Measurements from ENCODE around the gene RAX2. TPM values are rescaled to one million over a fixed set of nuclear protein-coding genes. Genes with fewer than 3 reads are reported as not detected.
"Not testable (repeated sequence)": the region's sequence is repeated elsewhere in the genome, so short reads cannot be mapped to it uniquely, and the experiment has no call there.

RAX2 gene
- total RNA-seq, 1 donor from 2014 or later, result not detected

GRCh38 chr19:3768015-3768747 lies 3.8 kb downstream of the RAX2 start:
- H3K9me3 ChIP-seq, result no peaks in the 10 kb centered on the region
- intact Hi-C loops (cut with DNase I), result no loop called here
- peaks cover 10% of the 10 kb centered on the region for H3K4me1 ChIP-seq

DNA sequence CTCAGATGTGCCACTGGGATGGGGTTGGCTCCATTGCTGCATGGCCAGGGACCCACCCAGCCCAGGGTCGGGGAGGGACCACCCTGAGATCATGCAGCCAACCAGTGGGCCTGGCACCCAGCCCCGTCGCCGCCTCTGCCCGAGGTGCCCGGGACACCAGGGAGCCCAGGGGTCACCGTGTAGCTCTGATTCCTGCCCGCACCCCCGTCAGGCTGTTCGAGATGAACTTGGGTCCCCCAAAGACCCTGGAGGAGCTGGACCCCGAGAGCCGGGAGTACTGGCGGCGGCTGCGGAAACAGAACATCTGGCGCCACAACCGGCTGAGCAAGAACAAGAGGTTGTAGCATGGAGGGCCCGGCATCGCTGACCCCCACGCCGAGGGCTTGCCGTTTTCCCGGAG lies 5.0 kb downstream of the RAX2 start:
- peaks cover 0 to 33% of the 10 kb centered on the region in 2 donors for H3K36me3 ChIP-seq

More at GRCh38 chr19:3768015-3768747, 3.8 kb downstream of the RAX2 start:
- peaks cover 0 to 33% of the 10 kb centered on the region in 2 donors for H3K36me3 ChIP-seq
- H3K4me3 ChIP-seq, result no peak overlapping the region
- no peak for TF ChIP-seq POLR2AphosphoS5 (IDR thresholded peaks at IDR 0.05; ENCODE audit: insufficient read depth in 1 of 2, low read depth in 1 of 2)
- TF ChIP-seq, protein P1, sequence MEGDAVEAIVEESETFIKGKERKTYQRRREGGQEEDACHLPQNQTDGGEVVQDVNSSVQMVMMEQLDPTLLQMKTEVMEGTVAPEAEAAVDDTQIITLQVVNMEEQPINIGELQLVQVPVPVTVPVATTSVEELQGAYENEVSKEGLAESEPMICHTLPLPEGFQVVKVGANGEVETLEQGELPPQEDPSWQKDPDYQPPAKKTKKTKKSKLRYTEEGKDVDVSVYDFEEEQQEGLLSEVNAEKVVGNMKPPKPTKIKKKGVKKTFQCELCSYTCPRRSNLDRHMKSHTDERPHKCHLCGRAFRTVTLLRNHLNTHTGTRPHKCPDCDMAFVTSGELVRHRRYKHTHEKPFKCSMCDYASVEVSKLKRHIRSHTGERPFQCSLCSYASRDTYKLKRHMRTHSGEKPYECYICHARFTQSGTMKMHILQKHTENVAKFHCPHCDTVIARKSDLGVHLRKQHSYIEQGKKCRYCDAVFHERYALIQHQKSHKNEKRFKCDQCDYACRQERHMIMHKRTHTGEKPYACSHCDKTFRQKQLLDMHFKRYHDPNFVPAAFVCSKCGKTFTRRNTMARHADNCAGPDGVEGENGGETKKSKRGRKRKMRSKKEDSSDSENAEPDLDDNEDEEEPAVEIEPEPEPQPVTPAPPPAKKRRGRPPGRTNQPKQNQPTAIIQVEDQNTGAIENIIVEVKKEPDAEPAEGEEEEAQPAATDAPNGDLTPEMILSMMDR (IDR thresholded peaks at IDR 0.05), result no peak
- TF ChIP-seq POLR2A (IDR thresholded peaks at IDR 0.05), result no peak
- H3K27me3 ChIP-seq, result no peaks in the 10 kb centered on the region
- H3K27ac ChIP-seq, result no peak overlapping the region
- DNase-seq (ENCODE audit: extremely low spot score in 2 of 2), result no peak

DNA sequence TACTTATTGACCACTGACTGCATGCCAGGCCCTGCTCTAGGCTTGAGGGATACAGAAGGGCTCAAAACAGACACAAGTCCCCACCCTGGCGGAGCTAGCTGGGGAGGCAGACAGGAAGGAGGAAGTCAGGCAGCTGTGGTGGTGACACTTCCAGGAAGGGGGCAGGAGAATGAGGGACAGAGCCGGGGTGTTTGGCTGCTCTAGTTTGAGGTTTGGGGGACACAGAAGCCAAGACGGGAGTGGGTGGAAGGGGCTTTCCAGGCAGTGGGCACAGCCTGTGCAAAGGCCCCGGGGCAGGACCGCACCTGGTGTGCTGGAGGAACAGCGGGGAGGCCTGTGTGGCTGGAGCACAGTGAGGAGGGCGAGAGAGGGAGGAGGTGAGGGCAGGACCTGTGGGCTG lies 5.5 kb downstream of the RAX2 start:
- no peak for DNase-seq (ENCODE audit: extremely low spot score in 2 of 2)
- peaks cover 0 to 33% of the 10 kb centered on the region in 2 donors for H3K36me3 ChIP-seq
- intact Hi-C loops (cut with DNase I), result no loop called here

More for the DNA sequence above, 5.0 kb downstream of the RAX2 start:
- intact Hi-C loops (cut with DNase I), result no loop called here
- H3K4me1 ChIP-seq, result peaks cover 12% of the 10 kb centered on the region
- no peaks in the 10 kb centered on the region for H3K9me3 ChIP-seq
- no peak overlapping the region for H3K27ac ChIP-seq
- TF ChIP-seq POLR2A (IDR thresholded peaks at IDR 0.05), result no peak
- TF ChIP-seq POLR2AphosphoS5 (IDR thresholded peaks at IDR 0.05; ENCODE audit: insufficient read depth in 1 of 2, low read depth in 1 of 2), result no peak
- TF ChIP-seq, protein P1 (IDR thresholded peaks at IDR 0.05), result no peak
- H3K27me3 ChIP-seq, result no peaks in the 10 kb centered on the region
- DNase-seq (ENCODE audit: extremely low spot score in 2 of 2), result no peak
- H3K4me3 ChIP-seq, result no peak overlapping the region

DNA sequence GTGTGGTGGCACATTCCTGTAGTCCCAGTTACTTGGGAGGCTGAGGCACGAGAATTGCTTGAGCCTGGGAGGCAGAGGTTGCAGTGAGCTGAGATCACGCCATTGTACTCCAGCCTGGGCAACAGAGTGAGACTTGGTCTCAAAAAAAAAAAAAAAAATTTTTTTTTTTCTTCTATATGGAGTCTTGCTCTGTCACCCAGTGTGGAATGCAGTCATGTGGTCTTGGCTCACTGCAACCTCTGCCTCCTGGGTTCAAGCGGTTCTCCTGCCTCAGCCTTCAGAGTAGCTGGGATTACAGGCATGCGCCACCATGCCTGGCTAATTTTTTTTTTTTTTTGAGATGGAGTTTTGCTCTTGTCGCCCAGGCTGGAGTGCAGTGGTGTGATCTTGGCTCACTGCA lies 6.3 kb downstream of the RAX2 start:
- DNase-seq (ENCODE audit: extremely low spot score in 2 of 2); H3K27me3 ChIP-seq; H3K27ac ChIP-seq; H3K9me3 ChIP-seq; H3K4me3 ChIP-seq; intact Hi-C loops (cut with DNase I): not testable (repeated sequence)
- peaks cover 17% of the 10 kb centered on the region for H3K4me1 ChIP-seq
- peaks cover 0 to 33% of the 10 kb centered on the region in 2 donors for H3K36me3 ChIP-seq

More for the DNA sequence above, 5.5 kb downstream of the RAX2 start:
- H3K4me3 ChIP-seq, result no peak overlapping the region
- H3K27ac ChIP-seq, result no peak overlapping the region
- no peak for TF ChIP-seq POLR2A (IDR thresholded peaks at IDR 0.05)
- no peak for TF ChIP-seq POLR2AphosphoS5 (IDR thresholded peaks at IDR 0.05; ENCODE audit: insufficient read depth in 1 of 2, low read depth in 1 of 2)
- TF ChIP-seq, protein P1 (IDR thresholded peaks at IDR 0.05), result no peak
- no peaks in the 10 kb centered on the region for H3K27me3 ChIP-seq
- H3K4me1 ChIP-seq, result peaks cover 12% of the 10 kb centered on the region
- no peaks in the 10 kb centered on the region for H3K9me3 ChIP-seq

- H3K27ac ChIP-seq, result no peak overlapping the region
- no peaks in the 10 kb centered on the region for H3K27me3 ChIP-seq
- peaks cover 0 to 33% of the 10 kb centered on the region in 2 donors for H3K36me3 ChIP-seq
- no peak overlapping the region for H3K4me3 ChIP-seq
- no peak for TF ChIP-seq POLR2AphosphoS5 (IDR thresholded peaks at IDR 0.05; ENCODE audit: insufficient read depth in 1 of 2, low read depth in 1 of 2)
- no peak for TF ChIP-seq POLR2A (IDR thresholded peaks at IDR 0.05)
- TF ChIP-seq, protein P1 (IDR thresholded peaks at IDR 0.05), result no peak
- H3K4me1 ChIP-seq, result peaks cover 23% of the 10 kb centered on the region
- intact Hi-C loops (cut with DNase I), result no loop called here
- H3K9me3 ChIP-seq, result no peaks in the 10 kb centered on the region
- no peak for DNase-seq (ENCODE audit: extremely low spot score in 2 of 2)
Observed at GRCh38 chr19:3765121-3765520, 6.9 kb downstream of the RAX2 start.
